GM10248 (cell line): Measurements from ENCODE around the gene GLRX.

Experiments used
- CTCF ChIA-PET: fragments of 300-600 bp; sonication (Branson Sonifier 250); formaldehyde crosslinking; extraction: SDS; loops from one replicate; lab custom pipeline; 2021; ENCODE audit warnings: antibody characterized with exemption; lab: Yijun Ruan, JAX
- POLR2A ChIA-PET: fragments of 350-650 bp; sonication (Branson Sonifier 250); formaldehyde crosslinking; extraction: SDS; loops from one replicate; lab custom pipeline; 2020; ENCODE audit warnings: antibody characterized with exemption; lab: Yijun Ruan, JAX
- DNase-seq: peaks from one replicate; pipeline ENCODE4 v3.0.0; 2012; ENCODE audit errors: extremely low spot score
- CTCF ChIP-seq: IDR thresholded peaks from 2 replicates; pipeline ENCODE4 v1.5.1; 2012; ENCODE audit warnings: mild to moderate bottlenecking, low read depth; ENCODE audit errors: extremely low read depth, missing control alignments, control extremely low read depth

Gene GLRX

GRCh38 chr5:95846554-95847260 is 24.2 kb upstream of the GLRX start:
- ChIA-PET CTCF (interaction anchor here (0.7 to 25.0 kb wide), 31 partner anchors 9 to 489 kb away, joined by 3 to 561 read pairs (median 5); partner anchors contain the start of genes ARSK, GLRX, RFESD and SKIC3), POLR2A (no interaction called here)
- peak; percentile 88 for TF ChIP-seq CTCF
- peak; percentile 75 for DNase-seq

- ChIA-PET CTCF (interaction anchor here (1.2 to 25.0 kb wide), 9 partner anchors 9 to 199 kb away, joined by 3 to 561 read pairs (median 8); partner anchors contain the start of gene RFESD), POLR2A (no interaction called here)
- no peak for TF ChIP-seq CTCF
- DNase-seq, result no peak
Measured at GRCh38 chr5:95845391-95845790, 22.9 kb upstream of the GLRX start.

- no peak for TF ChIP-seq CTCF
- CTCF ChIA-PET, result interaction anchor here (0.7 to 25.0 kb wide), 17 partner anchors 9 to 758 kb away, joined by 3 to 561 read pairs (median 4); partner anchors contain the start of genes GLRX and RFESD
- DNase-seq, result no peak
Measured at GRCh38 chr5:95843733-95844223, 21.3 kb upstream of the GLRX start.

GRCh38 chr5:95842854-95843544 is 20.5 kb upstream of the GLRX start:
- POLR2A ChIA-PET, result no interaction called here
- CTCF ChIA-PET, result interaction anchor here (0.7 to 25.0 kb wide), 16 partner anchors 10 to 759 kb away, joined by 3 to 561 read pairs (median 4); partner anchors contain the start of genes GLRX and RFESD
- peak; percentile 79 for DNase-seq
- TF ChIP-seq CTCF, result peak; percentile 65

More at GRCh38 chr5:95843733-95844223, 21.3 kb upstream of the GLRX start:
- POLR2A ChIA-PET, result no interaction called here

GRCh38 chr5:95841914-95842812 is 19.6 kb upstream of the GLRX start:
- ChIA-PET POLR2A (no interaction called here), CTCF (interaction anchor here (1.0 to 25.0 kb wide), 10 partner anchors 10 to 220 kb away, joined by 3 to 561 read pairs (median 5); partner anchors contain the start of gene GLRX)
- no peak for DNase-seq
- TF ChIP-seq CTCF, result no peak
